Myocyte (in vitro differentiated cells): ENCODE measurements around the gene IL11RA. TPM values are rescaled to one million over a fixed set of nuclear protein-coding genes. Genes with fewer than 3 reads are reported as not detected.
A peak's percentile ranks its signal among the peaks of the same experiment; 100 is the strongest.

ENCODE experiments used
- DNase-seq: peaks from one replicate; pipeline ENCODE4 v3.0.0-alpha.2; 2012; ENCODE audit warnings: low read depth
- polyA plus RNA-seq: library from polyadenylated mRNA; unstranded; fragments of >200 nt; gene quantifications from one replicate; pipeline ENCODE4 v1.2.1, GENCODE V29; 2012; ENCODE audit warnings: missing spikeins
- total RNA-seq: library from RNA; depleted of rRNA; stranded (reverse); fragments of >200 nt; gene quantifications from 2 replicates; pipeline ENCODE4 v1.2.3, GENCODE V29; 2014

IL11RA gene
- 11.8 and 16.0 TPM in 2 replicates for total RNA-seq
- polyA plus RNA-seq = 15.5 TPM

- peak; percentile 90 for DNase-seq
Observed at GRCh38 chr9:34651876-34652601, at the start of gene IL11RA. IL11RA (plus strand) TSS chr9:34652185; CDS start chr9:34655218, 3,033 bp downstream.

DNA sequence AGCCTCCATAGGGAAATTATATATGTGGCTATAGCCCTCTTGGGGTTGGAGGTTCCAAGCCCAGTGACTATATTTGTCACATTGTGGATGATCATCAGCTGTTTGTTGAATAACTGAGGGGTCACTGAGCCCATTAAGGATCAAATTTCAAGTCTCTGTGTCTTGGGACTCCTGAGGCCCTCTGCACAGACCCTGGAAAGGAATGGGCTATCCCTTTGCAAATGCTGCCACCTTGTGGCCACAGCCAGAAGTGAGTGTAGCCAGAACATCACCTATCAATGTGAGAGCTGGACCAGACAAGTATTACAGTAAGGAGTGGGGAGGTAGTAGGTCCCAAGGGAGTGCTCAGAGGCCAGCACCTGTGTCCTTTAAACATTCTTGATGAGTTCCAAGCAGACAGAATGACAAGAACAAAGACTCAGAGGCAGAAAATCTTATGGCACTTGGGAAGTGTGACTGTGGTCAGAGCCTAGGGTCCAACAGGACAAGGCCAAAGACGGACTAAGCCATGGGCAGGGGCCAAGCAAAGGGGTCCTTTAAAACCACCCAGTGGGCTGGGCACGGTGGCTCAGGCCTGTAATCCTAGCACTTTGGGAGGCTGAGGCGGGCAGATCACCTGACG is 48.3 kb upstream of the IL11RA start:
- peak; percentile 85 for DNase-seq

GRCh38 chr9:34606190-34606589 is 45.8 kb upstream of the IL11RA start:
- DNase-seq = no peak

GRCh38 chr9:34606905-34607304 is 45.1 kb upstream of the IL11RA start:
- no peak for DNase-seq

- no peak for DNase-seq
Observed at GRCh38 chr9:34607331-34607730, 44.7 kb upstream of the IL11RA start.

- DNase-seq = no peak
Observed at GRCh38 chr9:34610434-34611206, 41.4 kb upstream of the IL11RA start.

- no peak for DNase-seq
Observed at GRCh38 chr9:34611251-34611810, 40.7 kb upstream of the IL11RA start.

- peak; percentile 92 for DNase-seq
Observed at GRCh38 chr9:34611811-34612787, 39.9 kb upstream of the IL11RA start, which contains the start of gene RPP25L. RPP25L (minus strand) TSS chr9:34612097; CDS start chr9:34611296, 801 bp downstream.

DNA sequence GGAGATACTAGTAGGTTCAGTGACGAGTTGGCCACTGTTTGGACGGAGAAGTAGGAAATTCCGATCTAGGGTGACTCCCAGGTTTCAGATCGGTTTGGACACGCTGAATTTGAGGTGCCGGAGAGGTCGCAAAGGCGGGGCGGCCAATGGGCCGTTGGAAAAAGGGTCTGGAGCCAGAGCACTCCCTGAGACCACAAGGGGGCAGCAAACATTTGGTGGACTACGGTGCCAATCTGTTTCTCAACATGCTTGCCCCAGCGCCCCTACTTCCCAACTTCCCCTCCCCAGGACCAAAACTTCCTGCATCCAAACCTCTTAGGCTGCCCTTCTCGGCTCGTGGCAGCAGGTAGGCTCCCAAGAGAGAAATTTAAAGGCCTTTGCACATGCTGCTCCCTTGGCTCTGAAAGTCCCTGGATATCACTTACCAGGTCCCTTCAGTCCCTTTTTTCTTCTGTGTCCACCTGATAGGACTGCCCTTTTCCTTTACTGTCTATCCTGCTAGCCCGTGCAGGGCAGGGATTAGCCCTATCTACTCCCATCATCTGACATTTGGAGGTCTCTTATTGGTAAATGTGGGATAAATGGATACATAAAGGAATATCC is 39.1 kb upstream of the IL11RA start:
- peak; percentile 90 for DNase-seq

GRCh38 chr9:34615132-34615531 is 36.9 kb upstream of the IL11RA start:
- DNase-seq = no peak

DNA sequence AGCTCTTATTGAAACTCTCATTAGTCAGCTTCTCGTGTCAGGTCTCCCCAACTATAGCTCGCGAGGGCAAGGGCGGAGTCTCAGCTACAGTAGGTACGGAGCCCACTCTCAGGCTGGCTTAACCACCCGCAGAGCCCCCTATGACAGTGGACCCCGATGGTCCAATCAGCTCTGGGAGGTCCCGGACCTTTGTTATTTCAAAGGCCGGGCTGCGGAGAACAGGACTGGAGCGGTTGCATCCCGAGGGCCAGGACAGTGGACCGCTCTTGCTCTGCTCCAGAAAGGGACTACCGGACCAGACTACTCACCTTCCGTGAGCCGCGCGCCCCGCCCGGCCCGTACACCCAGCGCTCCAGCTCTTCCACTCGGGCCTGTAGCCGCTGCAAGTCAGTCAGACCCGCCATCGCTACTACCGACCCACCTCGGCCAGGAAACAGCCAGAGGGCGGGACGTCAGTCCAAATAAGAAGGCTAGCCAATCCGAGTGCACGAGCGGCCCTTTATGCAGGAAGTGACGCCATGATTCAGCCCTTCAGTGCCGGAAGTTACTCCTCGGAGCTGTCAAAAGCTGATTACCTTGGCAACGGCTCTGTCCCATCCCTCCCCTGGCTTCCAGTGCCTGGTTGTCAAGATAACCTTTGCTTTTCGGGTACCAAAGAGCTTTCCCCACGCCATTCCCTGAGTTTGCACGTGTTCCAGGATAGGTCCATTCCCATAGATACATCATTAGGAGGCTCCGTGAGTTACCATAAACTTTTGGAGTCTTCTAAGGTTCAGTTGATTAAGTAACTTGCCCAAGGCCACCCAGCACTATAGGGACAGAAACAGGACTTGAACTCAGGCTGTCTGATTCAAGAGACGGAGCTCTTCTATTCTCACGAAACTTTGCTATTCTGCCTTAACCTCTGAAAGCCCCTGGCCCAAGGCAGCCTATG is 31.7 kb upstream of the IL11RA start, which contains the start of gene DCTN3:
TSS of gene DCTN3 (minus strand) at position 435 of the 934 bp plus-strand sequence. CDS start at position 404, 31 bp downstream.
- peak; percentile 95 for DNase-seq

GRCh38 chr9:34623374-34624235 is 28.4 kb upstream of the IL11RA start:
- DNase-seq = no peak

GRCh38 chr9:34624475-34625185 is 27.4 kb upstream of the IL11RA start:
- no peak for DNase-seq

DNA sequence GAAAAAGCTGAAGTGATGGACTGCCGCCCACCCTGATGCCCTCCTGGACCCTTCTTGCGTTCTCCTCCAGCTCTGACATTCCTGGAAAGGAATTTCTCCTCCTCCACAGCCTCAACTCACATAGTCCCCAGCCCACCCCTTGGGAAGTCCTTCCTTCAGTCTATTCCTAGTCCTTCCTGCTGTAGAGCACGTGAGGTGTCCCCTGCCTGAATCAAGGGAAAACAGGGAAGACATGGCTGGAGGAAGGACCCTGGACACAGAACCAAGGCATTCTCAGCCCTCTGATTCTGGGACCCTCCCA is 26.8 kb upstream of the IL11RA start:
- no peak for DNase-seq

GRCh38 chr9:34627716-34628655 is 24.0 kb upstream of the IL11RA start:
- DNase-seq = no peak
